HG02870 (cell line): ENCODE data around the gene CLCNKA.
"Not testable (repeated sequence)": the region's sequence is repeated elsewhere in the genome, so short reads cannot be mapped to it uniquely, and the experiment has no call there.

ENCODE experiments used
- ATAC-seq: cut with Tn5 transposase; IDR thresholded peaks from one replicate; pipeline ENCODE4 v1.9.1; 2021; ENCODE audit warnings: mild to moderate bottlenecking, moderate library complexity; ENCODE audit not compliant: unreplicated experiment

The CLCNKA gene

DNA sequence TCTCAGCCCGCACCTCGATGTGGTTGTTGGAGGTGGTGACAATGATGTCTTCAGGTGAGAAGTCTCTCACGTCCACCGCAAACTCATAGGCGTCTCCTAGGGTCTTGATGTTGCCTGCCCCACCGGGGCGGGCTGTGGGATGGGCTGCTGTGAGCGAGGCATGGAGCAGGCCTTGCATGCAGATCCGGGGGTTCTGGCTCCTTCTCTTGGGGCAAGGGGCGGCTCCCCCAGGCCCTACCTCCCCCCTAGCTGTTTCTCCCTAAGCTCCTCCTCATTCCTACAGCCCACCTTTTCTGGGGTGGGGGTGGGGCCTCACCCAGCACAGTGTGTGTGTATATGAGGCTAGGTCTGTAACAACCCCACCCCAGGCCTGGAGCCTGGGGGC lies 4.8 kb upstream of the CLCNKA start:
- no peak for ATAC-seq

DNA sequence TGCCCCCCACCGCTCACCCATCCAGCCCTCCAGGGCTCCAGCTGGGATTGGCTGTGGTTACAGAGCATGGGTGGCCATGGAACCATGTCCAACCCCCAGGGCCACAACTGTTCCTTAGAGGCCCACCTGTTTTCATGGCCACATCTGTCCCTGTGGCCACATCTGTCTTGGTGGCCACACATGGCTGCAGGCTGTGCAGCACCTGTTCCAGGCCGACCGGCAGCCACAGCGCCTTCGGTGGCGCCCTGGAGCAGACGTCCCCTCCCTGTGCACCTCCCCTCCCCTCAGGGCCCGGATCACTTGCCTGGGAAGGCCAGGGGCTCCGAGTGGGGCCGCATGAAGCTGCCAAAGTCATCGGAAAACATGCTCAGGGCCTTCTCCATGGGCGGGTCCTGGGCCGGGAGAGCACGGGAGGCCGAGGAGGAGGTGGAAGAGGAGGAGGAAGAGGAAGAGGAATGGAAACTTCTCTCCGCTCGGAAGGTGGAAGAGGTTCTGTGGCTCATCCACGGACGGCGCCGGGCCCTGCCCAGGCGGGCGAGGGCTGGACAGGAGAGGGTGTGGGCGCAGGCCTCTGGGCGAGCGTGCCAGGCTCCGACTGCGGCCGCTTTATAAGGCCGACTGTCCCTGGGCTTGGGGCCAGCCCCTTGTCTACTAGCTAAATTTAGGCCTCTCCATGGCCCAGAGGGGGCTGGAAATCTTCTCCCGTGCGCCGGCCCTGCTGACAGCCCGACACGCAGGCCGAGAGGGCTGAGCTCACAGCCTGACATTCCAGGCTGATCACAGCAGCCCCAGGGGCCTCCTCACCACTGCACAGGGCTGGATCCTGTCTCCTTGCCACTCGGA lies 4.2 kb upstream of the CLCNKA start, which contains the start of gene HSPB7:
HSPB7 (minus strand) TSS at position 583 of the 843 bp plus-strand sequence; CDS start at position 503, 80 bp downstream.
- no peak for ATAC-seq

GRCh38 chr1:16018308-16018707 lies 3.5 kb upstream of the CLCNKA start:
- ATAC-seq, result no peak

- no peak for ATAC-seq
Measured at GRCh38 chr1:16018749-16019643, 2.8 kb upstream of the CLCNKA start.

- no peak for ATAC-seq
Measured at GRCh38 chr1:16019644-16020277, 2.1 kb upstream of the CLCNKA start.

DNA sequence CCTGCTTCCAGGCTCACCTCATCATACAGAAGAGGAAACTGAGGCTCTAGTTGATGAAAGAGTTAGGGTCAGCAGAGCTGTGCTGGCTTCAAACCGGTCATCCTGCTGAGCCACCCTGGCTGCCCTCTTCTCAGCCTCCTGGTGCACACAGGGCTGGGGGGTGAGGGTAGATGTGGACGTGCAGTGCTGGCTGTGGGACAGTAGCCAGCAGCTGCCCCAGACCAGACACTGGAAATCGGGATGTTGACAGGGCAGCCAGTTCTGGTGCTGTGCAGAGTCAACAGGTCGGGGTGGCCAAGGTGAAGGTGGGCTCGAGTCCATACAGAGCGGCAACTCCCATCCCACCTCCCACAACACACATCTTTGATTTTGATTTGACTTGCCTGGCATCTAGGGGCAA lies 1.5 kb upstream of the CLCNKA start:
- no peak for ATAC-seq

GRCh38 chr1:16020878-16021277 lies 958 bp upstream of the CLCNKA start:
- not testable (repeated sequence) for ATAC-seq

DNA sequence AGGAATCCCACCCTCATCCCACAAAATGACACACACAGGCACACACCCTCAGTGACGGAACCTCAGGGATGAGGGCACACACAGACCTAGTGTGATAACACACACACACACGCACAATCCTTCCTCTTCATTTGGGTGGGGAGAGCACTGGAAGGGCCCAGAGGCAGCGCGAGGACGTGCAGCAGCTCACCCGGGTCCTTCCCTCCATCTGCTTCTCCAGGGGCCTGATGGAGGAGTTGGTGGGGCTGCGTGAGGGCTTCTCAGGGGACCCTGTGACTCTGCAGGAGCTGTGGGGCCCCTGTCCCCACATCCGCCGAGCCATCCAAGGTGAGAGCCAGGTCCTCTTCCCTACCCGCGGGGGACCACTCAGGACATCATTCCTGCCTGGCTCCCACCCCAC lies 557 bp downstream of the CLCNKA start:
- no peak for ATAC-seq

DNA sequence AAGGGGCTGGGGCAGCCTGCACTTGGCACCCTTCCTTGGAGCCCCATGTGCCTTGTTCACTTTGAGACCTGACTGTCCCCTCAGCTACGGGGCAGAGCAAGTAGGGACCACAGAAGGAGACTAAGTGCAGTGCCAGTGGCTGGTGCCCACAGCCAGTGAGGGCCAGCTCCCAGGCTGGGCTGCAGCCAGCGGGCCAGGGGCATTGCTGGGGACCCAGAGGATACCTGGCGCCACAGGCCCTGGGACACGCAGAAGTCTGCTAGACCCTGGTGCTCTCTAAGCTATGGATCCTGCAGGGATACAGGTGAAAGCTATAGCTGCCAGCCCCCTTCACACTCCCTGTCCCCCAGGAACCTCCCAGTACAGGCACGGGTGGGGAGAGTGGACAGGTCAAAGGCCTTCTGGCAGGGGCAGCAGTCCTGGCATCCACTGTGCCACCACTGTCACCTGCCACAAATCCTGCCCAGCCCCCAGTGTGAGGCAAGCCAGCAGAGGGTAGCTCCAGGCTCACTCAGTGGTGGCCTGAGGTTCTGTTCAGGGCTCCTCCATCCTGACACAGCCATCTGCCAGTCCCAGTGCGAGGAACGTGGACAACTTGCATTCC lies 1.3 kb downstream of the CLCNKA start:
- no peak for ATAC-seq

GRCh38 chr1:16026302-16026701 lies 4.5 kb downstream of the CLCNKA start:
- ATAC-seq, result not testable (repeated sequence)

DNA sequence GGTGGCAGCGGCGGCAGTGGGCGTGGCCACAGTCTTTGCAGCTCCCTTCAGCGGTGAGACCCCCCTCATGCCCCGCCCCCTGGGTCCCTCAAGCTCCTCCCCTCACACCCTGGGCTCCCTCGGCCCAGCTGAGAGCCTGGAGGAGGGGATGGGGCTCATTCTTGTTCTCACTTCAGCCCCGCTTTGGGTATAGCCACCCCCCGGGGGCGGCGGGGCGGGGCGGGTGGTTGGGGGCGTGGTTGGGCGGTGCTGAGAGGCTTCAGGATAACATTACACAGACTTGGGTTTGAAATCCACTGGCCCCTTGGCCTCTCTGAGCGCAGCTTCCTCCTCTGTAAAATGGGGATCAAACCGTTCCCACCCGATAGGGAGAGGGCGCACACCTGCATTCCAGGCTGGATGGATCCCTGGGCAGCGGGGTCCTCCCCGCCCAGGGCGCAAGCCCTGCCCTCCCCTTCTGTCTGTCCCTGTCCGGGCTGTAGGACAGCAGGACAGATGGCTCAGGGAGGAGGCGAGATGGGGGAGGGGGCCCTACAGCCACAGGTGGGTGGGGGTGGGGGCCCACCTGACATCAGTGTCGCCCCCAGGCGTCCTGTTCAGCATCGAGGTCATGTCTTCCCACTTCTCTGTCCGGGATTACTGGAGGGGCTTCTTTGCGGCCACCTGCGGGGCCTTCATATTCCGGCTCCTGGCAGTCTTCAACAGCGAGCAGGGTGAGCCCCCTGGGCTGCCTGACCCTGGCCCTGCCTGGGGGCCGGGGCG lies 5.1 kb downstream of the CLCNKA start:
- ATAC-seq, result no peak

- no peak for ATAC-seq
Measured at GRCh38 chr1:16028237-16029002, 6.6 kb downstream of the CLCNKA start.

DNA sequence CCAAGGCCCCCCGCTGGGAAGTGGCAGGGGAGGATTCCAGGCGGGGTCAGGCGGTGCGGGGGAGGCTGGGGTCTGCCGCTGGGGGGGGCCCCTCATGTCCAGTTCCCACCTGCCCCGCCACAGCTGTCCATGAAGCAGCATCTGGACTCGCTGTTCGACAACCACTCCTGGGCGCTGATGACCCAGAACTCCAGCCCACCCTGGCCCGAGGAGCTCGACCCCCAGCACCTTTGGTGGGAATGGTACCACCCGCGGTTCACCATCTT lies 7.1 kb downstream of the CLCNKA start:
- ATAC-seq, result not testable (repeated sequence)

DNA sequence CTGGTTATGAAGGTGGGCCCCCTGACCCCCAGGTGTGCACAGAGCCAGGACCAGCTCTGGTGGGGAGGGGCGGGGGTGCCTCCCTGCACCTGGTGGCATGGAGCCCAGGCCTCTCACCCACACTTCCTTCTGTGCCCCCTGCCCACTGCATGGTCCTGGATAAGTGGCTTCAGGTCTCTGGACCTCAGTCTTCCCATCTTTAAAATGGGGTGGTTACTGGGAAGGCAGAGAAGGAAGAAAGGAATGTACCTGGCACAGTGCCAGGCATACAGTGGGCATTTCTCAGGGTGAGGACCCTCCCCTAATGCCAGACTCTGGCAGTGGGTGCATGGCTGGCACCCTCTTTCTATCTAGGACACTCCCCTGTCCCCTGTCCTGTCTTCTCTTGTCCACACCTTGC lies 7.5 kb downstream of the CLCNKA start:
- no peak for ATAC-seq

DNA sequence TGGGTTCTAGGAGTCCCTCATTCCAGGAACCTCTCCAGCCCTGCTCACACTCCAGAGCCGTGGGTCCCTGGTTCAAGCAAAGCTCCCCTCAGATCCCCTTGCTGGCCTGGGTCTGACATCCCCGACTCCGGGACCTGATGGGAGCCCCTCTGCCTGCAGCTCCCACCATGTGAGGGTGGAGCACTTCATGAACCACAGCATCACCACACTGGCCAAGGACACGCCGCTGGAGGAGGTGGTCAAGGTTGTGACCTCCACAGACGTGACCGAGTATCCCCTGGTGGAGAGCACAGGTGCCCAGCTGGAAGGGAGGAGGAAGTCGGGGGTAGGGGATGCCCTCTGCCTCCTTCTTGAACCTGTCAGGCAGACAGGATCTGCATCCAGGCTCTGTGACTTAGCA lies 9.7 kb downstream of the CLCNKA start:
- no peak for ATAC-seq

GRCh38 chr1:16032388-16033102 lies 10.7 kb downstream of the CLCNKA start:
- ATAC-seq, result no peak

DNA sequence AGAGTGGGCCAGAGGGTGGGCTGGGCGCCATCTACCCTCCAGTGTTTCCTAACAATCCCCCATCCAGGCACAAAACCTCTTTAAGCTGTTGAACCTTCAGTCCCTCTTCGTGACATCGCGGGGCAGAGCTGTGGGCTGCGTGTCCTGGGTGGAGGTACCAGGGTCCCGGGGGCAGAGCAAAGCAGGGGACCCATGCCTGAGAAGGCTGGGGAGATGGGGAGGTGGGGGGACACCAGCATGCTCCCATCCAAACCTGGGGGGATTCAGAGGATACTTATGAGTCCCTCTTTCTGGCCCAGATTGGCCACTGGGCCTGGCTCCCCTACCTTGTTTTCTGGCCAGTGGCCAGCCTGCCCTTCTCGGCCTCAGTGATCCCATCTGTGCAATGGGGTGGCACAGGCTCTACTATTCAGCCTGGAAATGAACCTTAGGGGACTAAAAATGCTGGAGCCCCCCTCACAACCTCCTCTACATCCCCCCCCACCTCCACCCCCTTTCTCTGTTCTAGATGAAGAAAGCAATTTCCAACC lies 11.3 kb downstream of the CLCNKA start:
- ATAC-seq, result not testable (repeated sequence)

DNA sequence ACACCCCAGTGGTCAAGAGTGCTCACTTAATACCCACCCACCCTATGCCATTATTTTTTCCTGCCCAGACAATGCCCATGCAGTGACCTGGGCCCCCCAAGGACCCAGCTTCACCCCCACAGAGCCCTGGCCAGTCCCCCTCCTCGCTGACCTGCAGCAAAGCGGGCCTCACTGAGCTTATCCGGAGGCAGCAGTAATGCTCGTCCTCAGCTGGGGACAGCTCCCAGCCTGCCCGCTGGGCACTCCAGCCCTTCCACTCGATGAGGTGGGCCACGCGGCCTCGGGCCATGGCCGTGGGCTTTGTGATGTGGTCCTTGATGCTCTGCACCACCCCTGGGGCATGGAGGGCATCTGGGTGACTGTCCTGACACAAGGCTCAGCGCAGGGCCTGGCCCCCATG lies 14.6 kb downstream of the CLCNKA start:
- not testable (repeated sequence) for ATAC-seq

DNA sequence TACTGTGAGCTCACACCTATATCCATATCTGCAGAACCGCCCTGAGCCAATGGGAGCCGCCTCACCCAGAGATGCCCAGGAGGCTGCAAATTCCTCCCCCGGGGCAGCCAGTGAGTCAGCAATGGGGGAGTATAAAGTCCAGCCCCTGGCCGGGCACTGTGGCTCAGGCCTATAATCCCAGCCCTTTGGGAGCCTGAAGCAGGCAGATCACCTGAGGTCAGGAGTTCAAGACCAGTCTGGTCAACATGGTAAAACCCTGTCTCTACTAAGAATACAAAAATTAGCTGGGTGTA lies 16.7 kb downstream of the CLCNKA start:
- ATAC-seq, result no peak
